ENCODE measurements around the gene GGACT.

GGACT gene

DNA sequence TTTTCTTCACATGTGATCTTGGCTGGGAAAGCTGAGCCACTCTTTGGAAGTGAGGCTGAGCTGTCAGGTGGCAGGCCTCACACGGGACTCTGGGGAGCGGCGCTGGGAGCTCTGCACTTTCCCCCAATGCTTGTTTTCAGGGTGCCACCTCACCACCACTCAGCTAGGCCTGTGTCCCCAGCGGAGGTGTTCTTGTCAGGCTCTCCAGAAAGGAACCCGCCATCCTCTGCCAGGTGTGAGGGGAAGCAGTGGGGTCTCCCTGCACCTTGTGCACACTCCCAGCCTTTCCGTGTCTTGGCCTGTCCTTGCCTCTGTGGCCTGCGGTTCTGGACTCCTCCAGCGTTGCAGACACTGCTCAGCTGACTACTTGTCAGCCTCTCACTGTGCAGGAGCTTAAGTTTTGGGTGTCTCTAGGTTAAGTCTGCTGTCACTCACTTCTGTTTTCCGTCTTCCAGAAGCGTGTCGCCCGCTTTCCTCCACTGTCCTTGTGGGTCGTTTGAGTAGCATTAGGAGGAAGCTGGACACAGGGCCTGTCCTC is 51.9 kb downstream of the GGACT start:
- Histone ChIP-seq H3K9ac (ENCODE audit: low read depth, low read length) (no peak overlapping the region), H3K4me3 (ENCODE audit: low read depth, low read length) (no peak overlapping the region), H3K27ac (ENCODE audit: low read depth, low read length) (no peak overlapping the region), H3K36me3 (ENCODE audit: control insufficient read depth, insufficient read depth, low read length) (no peaks in the 10 kb centered on the region), H3K4me1 (ENCODE audit: control insufficient read depth, insufficient read depth, low read length) (no peaks in the 10 kb centered on the region), H3K9me3 (ENCODE audit: control insufficient read depth, insufficient read depth, low read length) (no peaks in the 10 kb centered on the region), H3K27me3 (ENCODE audit: control insufficient read depth, insufficient read depth, low read length) (no peaks in the 10 kb centered on the region)

DNA sequence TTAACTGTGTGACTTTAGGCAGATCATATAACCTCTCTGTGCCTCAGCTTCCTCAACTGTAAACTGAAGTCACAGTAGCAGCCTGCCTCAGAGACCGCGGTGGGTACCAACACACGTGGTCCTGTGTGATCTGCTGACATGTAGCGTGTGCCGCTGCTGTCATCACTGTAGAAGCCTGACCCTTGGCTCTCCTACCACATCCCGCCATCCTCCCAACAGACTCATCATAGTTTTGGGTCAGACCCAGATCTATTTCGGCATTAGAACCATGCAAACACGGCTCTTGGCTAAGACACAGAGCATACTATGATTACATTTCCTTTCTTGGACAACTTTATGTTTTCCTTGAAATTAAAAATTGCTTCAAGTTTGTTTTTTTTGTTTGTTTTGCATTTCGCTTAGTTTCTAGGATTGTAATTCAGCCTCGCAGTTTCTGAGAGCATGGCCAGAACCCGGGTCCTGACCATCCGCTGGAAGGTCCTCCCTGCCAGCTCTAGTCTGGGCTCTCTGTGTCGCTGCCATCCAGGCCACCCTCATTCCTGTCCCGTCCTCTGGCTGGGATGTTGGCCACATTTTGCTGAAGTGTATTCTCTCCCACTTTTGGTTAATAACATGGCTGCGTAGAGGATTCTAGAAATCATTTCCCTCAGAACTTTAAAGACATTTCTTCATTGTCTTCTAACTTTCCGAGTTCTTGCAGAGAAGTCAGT is 53.0 kb downstream of the GGACT start:
- H3K9me3 ChIP-seq (ENCODE audit: control insufficient read depth, insufficient read depth, low read length), result no peaks in the 10 kb centered on the region
- no peaks in the 10 kb centered on the region for H3K27me3 ChIP-seq (ENCODE audit: control insufficient read depth, insufficient read depth, low read length)
- no peaks in the 10 kb centered on the region; the same call in 1 of the 2 replicates for H3K36me3 ChIP-seq (ENCODE audit: control insufficient read depth, insufficient read depth, low read length)
- peaks cover 6% of the 10 kb centered on the region for H3K4me1 ChIP-seq (ENCODE audit: control insufficient read depth, insufficient read depth, low read length)
- no peak overlapping the region for H3K27ac ChIP-seq (ENCODE audit: low read depth, low read length)
- H3K4me3 ChIP-seq (ENCODE audit: low read depth, low read length), result no peak overlapping the region
- H3K9ac ChIP-seq (ENCODE audit: low read depth, low read length), result no peak overlapping the region

DNA sequence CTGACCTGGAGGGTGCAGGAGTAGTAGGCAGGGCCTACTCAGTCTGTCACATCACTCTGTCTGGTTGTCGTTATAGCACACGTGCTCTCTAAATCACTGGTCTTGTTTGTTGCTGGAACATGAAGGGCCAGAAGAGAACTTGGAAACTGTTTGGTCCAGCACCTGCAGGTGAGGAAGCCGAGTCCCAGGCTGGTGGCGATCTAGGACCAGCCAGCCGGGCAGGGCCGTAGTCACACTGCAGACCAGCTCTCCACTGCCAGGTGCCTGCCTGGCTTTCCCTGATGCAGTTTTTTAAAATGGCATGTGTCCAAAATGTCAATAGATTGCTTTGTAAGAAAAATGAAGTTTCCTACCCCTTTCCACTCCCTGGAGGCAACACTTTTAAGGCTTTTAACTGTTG is 53.7 kb downstream of the GGACT start:
- no peaks in the 10 kb centered on the region; the same call in 1 of the 2 replicates for H3K36me3 ChIP-seq (ENCODE audit: control insufficient read depth, insufficient read depth, low read length)
- peaks cover 12% of the 10 kb centered on the region for H3K4me1 ChIP-seq (ENCODE audit: control insufficient read depth, insufficient read depth, low read length)
- H3K9me3 ChIP-seq (ENCODE audit: control insufficient read depth, insufficient read depth, low read length), result no peaks in the 10 kb centered on the region
- H3K27ac ChIP-seq (ENCODE audit: low read depth, low read length), result no peak overlapping the region
- H3K27me3 ChIP-seq (ENCODE audit: control insufficient read depth, insufficient read depth, low read length), result no peaks in the 10 kb centered on the region
- H3K9ac ChIP-seq (ENCODE audit: low read depth, low read length), result no peak overlapping the region
- H3K4me3 ChIP-seq (ENCODE audit: low read depth, low read length), result no peak overlapping the region

DNA sequence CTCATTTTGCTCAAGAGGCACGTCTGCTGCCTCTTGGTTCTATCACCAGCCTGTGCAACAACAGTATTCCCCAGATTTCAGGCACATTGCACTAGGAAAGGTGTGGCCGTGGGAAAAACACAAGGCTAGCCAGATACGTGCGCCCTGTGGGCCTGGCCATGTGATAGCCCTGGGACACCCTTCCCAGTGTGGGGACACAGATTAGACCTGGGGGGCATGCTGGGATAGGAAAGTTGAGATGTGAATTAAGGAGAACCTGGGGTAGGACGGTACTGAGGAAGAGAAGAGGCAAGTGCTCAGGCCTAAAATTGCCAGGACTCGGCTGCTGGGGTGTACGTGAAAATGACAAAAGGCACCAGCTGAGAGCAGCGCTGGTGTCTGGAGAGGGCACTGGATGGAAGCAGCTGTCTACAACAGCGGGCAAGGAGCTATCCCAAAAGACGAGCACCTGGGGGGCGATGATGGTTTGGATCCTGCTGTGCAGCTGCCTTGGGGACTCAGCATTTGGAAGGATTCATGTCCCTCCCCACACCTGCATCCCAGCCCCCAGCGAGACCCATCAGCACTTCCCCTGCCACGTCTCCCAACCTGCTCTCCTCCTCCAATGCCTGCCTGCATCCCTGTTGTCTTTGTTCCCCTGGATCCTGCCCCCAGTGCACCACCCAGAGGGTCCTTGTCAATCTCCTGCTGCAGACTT is 54.3 kb downstream of the GGACT start:
- no peaks in the 10 kb centered on the region for H3K27me3 ChIP-seq (ENCODE audit: control insufficient read depth, insufficient read depth, low read length)
- H3K4me3 ChIP-seq (ENCODE audit: low read depth, low read length), result no peak overlapping the region
- no peaks in the 10 kb centered on the region for H3K9me3 ChIP-seq (ENCODE audit: control insufficient read depth, insufficient read depth, low read length)
- peaks cover 13% of the 10 kb centered on the region for H3K4me1 ChIP-seq (ENCODE audit: control insufficient read depth, insufficient read depth, low read length)
- H3K9ac ChIP-seq (ENCODE audit: low read depth, low read length), result no peak overlapping the region
- peaks cover 3% of the 10 kb centered on the region; the same call in 1 of the 2 replicates for H3K36me3 ChIP-seq (ENCODE audit: control insufficient read depth, insufficient read depth, low read length)
- no peak overlapping the region for H3K27ac ChIP-seq (ENCODE audit: low read depth, low read length)

DNA sequence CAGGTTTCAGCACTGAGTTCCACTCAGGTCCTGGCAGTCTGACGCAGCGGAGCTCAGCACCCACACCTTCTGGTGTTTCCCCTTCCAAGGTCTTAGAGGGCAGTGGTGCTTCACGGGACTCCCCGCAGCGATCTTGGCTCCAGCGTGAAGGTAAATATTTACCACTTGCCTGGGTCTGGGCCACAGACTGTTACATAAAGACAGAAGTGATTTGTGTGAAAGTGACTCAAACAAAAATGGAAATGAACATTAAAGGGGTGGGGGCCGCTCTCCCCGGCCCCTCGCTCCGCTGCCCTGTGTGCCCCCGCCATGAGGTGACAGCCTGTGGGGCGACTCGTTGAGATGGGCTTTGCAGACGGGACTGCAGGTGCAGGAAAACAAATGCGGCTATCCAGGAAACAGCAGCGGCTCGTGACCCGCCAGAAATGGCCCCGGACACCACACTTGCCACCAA is 55.0 kb downstream of the GGACT start:
- H3K4me1 ChIP-seq (ENCODE audit: control insufficient read depth, insufficient read depth, low read length), result peaks cover 13% of the 10 kb centered on the region
- H3K4me3 ChIP-seq (ENCODE audit: low read depth, low read length), result no peak overlapping the region
- H3K9ac ChIP-seq (ENCODE audit: low read depth, low read length), result no peak overlapping the region
- H3K9me3 ChIP-seq (ENCODE audit: control insufficient read depth, insufficient read depth, low read length), result no peaks in the 10 kb centered on the region
- H3K27me3 ChIP-seq (ENCODE audit: control insufficient read depth, insufficient read depth, low read length), result no peaks in the 10 kb centered on the region
- peaks cover 6% of the 10 kb centered on the region; the same call in 1 of the 2 replicates for H3K36me3 ChIP-seq (ENCODE audit: control insufficient read depth, insufficient read depth, low read length)
- no peak overlapping the region for H3K27ac ChIP-seq (ENCODE audit: low read depth, low read length)

DNA sequence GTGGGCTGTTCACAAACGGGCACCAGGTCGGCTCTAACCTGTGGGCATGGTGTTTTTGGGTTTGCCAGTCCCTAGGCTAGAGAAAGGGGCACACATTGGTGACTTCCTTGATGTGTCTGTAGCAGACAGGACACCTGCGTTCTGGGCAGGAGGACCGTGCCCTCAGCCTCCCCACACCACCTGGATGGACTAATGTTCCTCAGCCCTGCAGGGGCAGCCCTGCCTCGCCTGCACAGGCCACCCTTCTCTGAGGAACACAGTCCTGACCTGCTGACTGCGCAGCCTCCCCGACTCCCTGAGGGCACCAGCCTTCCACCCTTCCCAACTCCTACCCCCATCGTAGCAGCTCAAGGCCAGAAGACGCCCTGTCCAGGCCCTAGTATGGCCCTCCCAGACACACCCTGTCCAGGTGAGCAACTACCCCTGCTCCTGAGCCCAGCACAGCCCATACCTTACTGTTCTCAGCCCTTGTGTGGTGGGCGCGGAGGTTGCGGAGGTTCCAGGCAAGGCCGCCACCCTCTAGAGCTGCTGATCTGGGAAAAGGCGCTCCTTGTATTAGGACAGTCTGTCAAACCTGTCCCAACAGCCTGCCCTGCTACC is 55.7 kb downstream of the GGACT start:
- H3K9me3 ChIP-seq (ENCODE audit: control insufficient read depth, insufficient read depth, low read length), result no peaks in the 10 kb centered on the region
- no peak overlapping the region for H3K27ac ChIP-seq (ENCODE audit: low read depth, low read length)
- no peak overlapping the region for H3K9ac ChIP-seq (ENCODE audit: low read depth, low read length)
- H3K4me1 ChIP-seq (ENCODE audit: control insufficient read depth, insufficient read depth, low read length), result peaks cover 13% of the 10 kb centered on the region
- no peaks in the 10 kb centered on the region for H3K27me3 ChIP-seq (ENCODE audit: control insufficient read depth, insufficient read depth, low read length)
- no peak overlapping the region for H3K4me3 ChIP-seq (ENCODE audit: low read depth, low read length)
- H3K36me3 ChIP-seq (ENCODE audit: control insufficient read depth, insufficient read depth, low read length), result peaks cover 8% of the 10 kb centered on the region

DNA sequence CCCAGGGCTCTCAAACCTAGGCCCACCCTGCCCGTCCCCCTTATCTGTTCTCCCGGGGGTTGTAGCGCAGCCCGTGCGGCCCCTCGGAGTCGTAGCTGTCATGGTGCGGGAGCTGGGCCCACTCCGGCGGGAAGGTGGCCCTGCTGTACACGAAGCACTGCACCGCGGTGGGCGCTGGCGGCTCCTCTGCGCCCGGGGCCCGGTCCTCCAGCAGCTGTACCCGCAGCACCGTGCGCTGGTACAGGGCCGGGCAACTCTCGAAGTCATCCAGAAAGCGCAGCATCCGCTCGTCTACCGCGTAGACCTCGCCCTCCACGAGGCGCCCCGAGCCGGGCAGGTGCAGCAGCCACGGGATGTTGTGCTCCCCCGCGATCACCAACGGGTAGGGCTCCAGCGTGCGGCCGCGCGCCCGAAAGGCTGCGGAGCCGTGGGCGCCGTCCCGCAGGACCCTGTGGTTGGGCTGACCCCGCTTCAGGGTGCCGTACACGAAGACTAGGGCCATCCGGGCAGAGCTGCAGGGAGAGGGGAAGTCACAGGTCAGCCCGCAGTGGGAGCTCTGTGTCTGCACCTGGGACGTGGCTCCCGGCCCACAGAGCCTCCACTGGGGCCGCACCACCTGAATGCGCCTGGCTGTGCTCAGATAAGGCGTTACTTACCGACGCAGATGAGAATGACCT is 56.4 kb downstream of the GGACT start:
- Histone ChIP-seq H3K27ac (ENCODE audit: low read depth, low read length) (no peak overlapping the region), H3K36me3 (ENCODE audit: control insufficient read depth, insufficient read depth, low read length) (peaks cover 12% of the 10 kb centered on the region), H3K4me3 (ENCODE audit: low read depth, low read length) (no peak overlapping the region), H3K4me1 (ENCODE audit: control insufficient read depth, insufficient read depth, low read length) (peaks cover 13% of the 10 kb centered on the region), H3K9me3 (ENCODE audit: control insufficient read depth, insufficient read depth, low read length) (no peaks in the 10 kb centered on the region), H3K27me3 (ENCODE audit: control insufficient read depth, insufficient read depth, low read length) (no peaks in the 10 kb centered on the region), H3K9ac (ENCODE audit: low read depth, low read length) (no peak overlapping the region)

DNA sequence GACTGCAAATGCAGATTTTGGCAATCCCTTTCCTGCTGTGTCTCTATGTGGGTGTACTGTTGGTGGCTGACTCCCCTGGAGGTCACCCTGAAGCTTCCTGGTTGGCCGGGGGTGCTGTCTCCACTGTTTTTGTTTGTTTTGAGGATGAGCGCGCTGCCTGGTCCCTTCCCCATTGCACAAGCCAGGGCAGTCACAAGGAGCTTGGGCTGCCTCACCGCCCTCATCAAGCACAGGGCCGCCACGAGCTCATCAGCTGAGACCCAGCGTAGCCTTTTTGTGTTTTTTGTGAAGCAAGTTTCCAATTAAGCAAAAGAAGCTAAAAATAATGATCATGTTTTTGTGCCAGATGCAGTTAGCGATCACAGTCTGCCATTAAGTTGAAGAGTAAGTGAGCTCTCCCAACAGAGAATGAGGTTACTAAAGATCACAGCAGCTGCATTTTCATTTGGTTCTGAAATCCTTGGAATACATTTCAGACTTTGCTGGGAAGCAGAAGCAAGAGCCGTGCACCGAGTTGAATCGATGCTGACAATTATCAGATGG is 57.8 kb downstream of the GGACT start:
- Histone ChIP-seq H3K9me3 (ENCODE audit: control insufficient read depth, insufficient read depth, low read length) (no peaks in the 10 kb centered on the region), H3K4me1 (ENCODE audit: control insufficient read depth, insufficient read depth, low read length) (peaks cover 24% of the 10 kb centered on the region), H3K36me3 (ENCODE audit: control insufficient read depth, insufficient read depth, low read length) (peaks cover 12% of the 10 kb centered on the region), H3K4me3 (ENCODE audit: low read depth, low read length) (no peak overlapping the region), H3K27ac (ENCODE audit: low read depth, low read length) (peak overlapping the region; percentile 42), H3K27me3 (ENCODE audit: control insufficient read depth, insufficient read depth, low read length) (no peaks in the 10 kb centered on the region), H3K9ac (ENCODE audit: low read depth, low read length) (no peak overlapping the region)

DNA sequence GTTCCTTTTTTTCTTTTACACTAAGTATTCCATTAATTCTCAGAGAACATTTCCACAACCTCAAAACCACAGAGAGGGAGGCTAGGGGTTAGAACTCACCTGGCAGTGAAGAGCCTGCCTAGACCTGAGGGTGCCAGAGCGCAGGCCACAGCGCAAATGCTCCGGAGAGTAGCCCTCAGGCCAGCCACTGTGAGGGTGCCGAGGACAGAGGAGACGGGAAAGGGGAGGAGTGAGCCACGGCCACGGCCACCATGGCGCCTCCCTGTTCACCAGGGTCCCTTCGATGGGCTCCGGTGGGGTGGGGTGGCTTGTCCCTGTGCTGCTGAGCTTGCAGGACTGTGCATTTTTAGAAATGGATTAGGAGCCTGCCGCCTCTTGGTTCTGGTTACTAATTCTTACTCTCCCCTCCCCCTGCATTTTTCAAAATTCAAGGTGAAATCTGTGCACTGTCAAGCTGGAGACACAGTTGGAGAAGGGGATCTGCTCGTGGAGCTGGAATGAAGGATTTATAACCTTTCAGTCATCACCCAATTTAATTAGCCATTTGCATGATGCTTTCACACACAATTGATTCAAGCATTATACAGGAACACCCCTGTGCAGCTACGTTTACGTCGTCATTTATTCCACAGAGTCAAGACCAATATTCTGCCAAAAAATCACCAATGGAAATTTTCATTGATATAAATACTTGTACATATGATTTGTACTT is 58.8 kb downstream of the GGACT start:
- peaks cover 32% of the 10 kb centered on the region for H3K4me1 ChIP-seq (ENCODE audit: control insufficient read depth, insufficient read depth, low read length)
- H3K4me3 ChIP-seq (ENCODE audit: low read depth, low read length), result no peak overlapping the region
- no peaks in the 10 kb centered on the region for H3K27me3 ChIP-seq (ENCODE audit: control insufficient read depth, insufficient read depth, low read length)
- no peaks in the 10 kb centered on the region for H3K9me3 ChIP-seq (ENCODE audit: control insufficient read depth, insufficient read depth, low read length)
- no peak overlapping the region for H3K27ac ChIP-seq (ENCODE audit: low read depth, low read length)
- peaks cover 12% of the 10 kb centered on the region for H3K36me3 ChIP-seq (ENCODE audit: control insufficient read depth, insufficient read depth, low read length)
- no peak overlapping the region for H3K9ac ChIP-seq (ENCODE audit: low read depth, low read length)

DNA sequence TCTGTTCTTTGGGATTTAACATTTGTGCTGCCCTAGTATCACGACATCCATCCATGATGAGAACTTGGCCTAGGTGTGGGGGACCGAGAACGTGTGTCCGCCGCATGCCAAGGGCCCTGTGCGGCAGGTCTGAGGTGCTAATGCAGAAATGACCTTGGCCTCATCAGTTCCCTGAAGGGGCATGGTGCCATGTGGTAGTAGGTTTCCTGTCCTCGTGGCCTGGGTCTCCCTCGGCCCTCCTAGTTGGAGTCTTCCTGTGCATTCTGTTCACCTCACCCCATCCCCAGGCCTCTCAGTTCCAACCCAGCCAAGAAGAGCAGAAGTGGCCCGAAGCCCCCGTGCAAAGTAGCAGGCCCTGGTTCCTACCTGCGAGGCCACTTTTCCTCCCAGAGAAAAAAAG is 59.8 kb downstream of the GGACT start:
- Histone ChIP-seq H3K9me3 (ENCODE audit: control insufficient read depth, insufficient read depth, low read length) (no peaks in the 10 kb centered on the region), H3K36me3 (ENCODE audit: control insufficient read depth, insufficient read depth, low read length) (peaks cover 12% of the 10 kb centered on the region), H3K4me1 (ENCODE audit: control insufficient read depth, insufficient read depth, low read length) (peaks cover 33% of the 10 kb centered on the region), H3K9ac (ENCODE audit: low read depth, low read length) (no peak overlapping the region), H3K27ac (ENCODE audit: low read depth, low read length) (no peak overlapping the region), H3K4me3 (ENCODE audit: low read depth, low read length) (no peak overlapping the region), H3K27me3 (ENCODE audit: control insufficient read depth, insufficient read depth, low read length) (no peaks in the 10 kb centered on the region)
